Measurements from ENCODE around the gene CT45A2.
"Not testable (repeated sequence)": the region's sequence is repeated elsewhere in the genome, so short reads cannot be mapped to it uniquely, and the experiment has no call there.

GRCh38 chrX:135837180-135837579 lies 17.4 kb upstream of the CT45A2 start, which contains the start of gene CT45A7:
- TF ChIP-seq CTCF (optimal IDR thresholded peaks at IDR 0.05 in 1 of 3, IDR thresholded peaks at IDR 0.05 in 1 of 3, conservative IDR thresholded peaks at IDR 0.05 in 1 of 3; ENCODE audit: extremely low read depth in 1 of 3, insufficient read depth in 2 of 3, low read length in 3 of 3); EZH2 (IDR thresholded peaks at IDR 0.05; ENCODE audit: low read length): not testable (repeated sequence)
